ELR (cell line): ENCODE data around the gene PEX10.

Source experiments
- DNase-seq: peaks from one replicate; pipeline ENCODE4 v3.0.0-alpha.2; 2015; ENCODE audit warnings: low read depth

Gene PEX10

DNA sequence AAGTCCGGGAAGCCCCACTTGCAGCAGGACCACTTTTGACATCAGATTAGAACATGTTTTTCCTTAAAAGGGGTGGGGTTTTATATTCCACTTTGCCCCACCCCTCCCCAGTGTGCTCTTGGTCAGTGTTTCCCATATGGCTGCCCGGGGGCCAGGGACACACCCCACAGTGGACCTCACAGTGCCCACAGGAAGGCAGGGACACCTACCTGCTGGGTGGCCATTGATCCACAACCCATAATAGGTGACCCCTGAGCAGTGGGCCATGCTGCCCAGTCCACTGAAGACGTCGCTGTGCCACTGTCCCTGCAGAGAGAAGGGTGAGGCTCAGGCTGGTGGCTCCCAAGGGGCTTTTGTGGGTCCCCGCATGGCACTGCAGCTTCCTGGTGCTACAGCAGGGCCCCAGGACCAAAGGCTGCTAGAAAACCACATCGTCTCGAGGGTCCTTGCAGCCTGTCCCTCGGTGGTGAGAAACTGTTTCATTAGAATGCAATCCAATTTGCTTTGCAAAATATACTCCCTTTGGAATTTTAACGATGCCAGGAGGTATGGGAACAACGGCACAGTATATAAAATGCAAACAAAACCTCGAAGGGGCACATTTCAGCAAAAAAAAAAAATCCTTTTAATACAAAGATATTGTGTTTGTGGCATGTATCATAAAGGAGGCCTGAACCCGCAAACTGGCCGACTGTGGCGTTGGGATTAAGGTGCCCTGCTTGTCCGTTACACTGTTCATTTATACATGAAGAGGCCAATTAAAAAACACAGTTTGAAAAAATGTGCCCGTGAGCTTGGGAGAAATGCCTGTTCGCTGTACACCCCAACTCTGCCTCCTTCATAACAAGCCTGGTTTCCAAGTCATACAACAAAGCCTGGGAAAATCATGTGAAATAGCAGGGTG lies 37.9 kb downstream of the PEX10 start:
- DNase-seq = no peak

DNA sequence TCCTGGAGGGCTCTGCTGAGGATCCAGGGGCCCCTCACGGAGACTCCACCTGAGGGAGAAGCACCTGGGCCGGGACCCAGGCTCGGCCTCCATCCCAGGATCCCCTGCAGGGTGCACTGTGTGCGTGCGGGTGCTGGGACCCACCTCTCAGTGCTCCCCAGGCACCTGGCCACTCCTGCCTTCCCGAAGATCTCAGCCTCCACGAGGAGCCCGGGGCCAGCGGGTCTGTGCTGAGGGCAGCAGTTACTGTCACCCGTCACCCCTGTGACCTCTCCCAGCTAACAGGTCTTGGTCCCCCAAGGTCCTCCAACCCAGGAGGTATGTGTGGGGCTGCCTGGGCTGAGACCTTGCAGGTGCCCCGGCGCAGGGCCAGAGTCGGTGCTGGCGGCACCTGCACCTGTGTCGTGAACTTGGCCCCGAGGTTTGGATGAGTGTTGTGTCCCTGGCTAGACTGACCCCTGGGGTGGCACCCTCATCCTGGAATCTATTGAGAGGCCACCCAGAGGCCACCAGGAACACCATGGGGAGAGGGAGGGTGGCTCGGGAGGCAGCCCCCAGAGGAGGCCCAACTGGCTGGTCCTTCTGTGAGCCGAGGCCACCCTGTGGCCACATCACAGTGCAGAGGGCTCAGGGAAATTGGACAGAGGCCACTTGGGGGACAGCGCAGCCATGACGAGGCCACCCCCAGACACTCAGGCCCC lies 38.7 kb downstream of the PEX10 start:
- no peak for DNase-seq

DNA sequence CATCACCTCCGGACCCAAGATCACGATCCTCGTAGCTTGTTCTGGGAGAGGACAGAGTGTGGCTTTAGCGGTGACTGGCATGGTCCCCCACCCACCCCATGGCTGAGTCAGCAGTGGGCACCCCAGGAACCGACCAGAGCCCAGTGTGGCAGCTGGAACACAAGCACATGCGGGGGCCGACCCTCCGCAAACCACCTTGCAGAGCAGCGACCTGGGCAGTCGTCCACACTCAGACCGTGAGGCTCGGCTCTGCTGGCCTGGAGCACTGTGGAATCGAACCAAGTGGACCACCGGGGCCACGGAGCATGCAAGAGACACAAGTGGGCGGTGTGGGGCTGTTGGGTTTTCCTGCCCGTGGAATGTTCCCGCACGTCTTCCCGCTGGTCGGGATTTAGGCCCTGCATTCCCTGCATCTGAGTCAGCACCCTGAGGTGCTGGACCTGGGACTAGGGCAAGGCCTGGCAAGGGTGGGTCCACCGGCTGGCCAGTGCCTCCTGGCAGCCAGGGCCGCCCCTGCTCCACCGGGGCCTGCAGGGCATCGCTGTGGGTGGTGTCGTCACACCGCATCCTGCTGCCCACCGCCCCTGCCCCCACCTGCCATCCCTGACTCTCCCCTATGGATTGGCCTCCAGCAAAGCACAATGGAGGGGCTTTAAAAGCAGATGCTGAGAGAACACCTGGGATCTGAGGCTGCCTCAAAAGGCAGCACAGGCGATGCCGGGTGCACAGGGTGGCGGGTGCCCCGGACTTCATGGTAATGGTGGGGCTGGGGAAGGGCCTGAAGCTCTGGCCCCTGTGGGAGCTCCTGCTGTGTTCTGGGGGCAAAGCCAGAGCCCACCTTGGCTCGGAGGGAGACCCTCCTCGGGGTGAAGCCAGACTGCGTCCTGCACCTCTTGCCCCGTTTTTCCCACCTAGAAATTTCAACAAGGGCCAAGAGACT lies 39.5 kb downstream of the PEX10 start:
- peak; percentile 49 for DNase-seq

DNA sequence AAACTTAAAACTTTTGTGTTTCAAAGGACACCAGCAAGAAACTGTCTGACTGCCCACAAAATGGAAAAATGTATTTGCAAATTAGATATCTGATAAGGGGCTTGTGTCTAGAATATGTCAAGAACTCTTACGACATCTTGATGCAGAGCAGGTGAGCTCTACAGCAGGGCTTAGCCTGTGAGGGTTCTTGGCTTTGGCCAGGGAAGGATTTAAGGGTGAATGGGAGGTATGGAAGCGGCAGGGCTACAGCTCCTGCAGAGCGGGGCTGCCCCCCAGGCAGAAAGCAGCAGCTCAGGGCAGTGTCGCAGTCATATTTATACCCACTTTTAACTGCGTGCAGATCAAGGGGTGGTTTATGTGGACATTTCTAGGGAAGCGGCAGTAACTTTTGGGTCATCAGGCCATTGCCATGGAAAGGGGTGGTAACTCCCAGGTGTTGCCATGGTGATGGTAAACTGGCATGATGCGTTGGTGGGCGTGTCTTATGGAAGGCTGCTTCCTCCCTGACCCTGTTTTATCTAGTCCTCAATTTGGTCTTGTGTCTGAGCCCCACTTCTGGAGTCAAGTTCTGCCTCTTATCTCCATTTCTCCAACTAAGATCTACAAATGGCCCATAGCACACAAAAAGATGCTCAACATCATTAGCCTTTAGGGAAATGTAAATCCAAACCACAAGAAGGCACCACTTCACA lies 44.2 kb downstream of the PEX10 start:
- no peak for DNase-seq

DNA sequence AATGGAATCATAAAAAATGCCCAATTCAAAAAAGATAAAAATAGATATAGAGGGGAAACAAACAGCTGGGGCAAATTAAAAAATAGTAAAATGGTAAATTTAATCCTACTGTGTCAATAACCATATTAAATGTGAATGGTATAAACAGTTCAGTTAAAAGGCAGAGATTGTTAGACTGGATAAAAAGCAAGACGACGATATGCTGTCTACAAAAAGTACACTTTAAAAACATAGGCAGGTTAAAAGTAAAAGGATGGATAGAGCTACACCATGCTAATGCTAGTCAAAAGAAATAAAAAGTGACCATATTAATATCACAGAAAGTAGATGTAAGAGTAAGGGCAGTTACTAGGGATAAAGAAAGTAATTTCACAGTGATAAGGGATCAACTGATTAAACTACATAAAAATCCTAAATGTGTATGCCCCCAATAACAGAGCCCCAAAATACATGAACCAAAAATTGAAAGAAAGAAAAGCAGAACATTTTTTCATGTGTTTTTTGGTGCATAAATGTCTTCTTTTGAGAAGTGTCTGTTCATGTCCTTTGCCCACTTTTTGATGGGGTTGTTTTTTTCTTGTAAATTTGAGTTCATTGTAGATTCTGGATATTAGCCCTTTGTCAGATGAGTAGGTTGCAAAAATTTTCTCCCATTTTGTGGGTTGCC lies 48.4 kb downstream of the PEX10 start:
- no peak for DNase-seq

DNA sequence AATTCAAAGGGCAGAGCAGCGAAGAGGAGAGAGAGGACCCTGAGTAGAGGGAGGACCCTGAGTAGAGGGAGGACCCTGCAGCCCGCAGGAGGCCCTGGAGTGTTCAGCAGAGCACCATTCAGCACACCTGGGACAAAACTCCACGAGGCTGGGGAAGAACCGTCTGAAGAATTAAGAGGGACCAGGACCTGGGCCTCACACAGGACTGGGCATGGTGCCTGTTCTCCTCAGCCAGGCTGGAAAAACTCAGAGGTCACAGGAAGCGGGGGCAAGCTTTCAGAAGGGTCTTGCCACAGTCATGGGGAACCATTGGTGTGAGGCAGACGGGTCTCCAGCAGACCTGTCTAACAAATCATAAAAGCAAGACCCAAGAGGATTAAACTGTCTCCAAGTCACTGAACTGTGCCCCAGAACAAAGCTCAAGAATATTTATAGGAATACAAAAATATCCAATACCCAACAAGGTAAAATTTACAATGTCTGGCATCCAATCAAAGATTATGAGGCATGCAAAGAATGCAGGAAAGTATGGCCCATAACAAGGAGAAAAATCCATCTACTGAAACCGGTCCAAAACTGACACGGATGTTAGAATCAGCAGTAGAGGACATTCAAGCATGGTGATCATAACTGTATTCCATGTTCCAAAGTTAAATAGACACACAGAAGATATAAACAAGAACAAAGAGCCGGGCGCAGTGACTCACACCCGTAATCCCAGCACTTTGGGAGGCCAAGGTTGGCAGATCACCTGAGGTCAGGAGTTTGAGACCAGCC lies 51.6 kb downstream of the PEX10 start:
- DNase-seq = no peak

DNA sequence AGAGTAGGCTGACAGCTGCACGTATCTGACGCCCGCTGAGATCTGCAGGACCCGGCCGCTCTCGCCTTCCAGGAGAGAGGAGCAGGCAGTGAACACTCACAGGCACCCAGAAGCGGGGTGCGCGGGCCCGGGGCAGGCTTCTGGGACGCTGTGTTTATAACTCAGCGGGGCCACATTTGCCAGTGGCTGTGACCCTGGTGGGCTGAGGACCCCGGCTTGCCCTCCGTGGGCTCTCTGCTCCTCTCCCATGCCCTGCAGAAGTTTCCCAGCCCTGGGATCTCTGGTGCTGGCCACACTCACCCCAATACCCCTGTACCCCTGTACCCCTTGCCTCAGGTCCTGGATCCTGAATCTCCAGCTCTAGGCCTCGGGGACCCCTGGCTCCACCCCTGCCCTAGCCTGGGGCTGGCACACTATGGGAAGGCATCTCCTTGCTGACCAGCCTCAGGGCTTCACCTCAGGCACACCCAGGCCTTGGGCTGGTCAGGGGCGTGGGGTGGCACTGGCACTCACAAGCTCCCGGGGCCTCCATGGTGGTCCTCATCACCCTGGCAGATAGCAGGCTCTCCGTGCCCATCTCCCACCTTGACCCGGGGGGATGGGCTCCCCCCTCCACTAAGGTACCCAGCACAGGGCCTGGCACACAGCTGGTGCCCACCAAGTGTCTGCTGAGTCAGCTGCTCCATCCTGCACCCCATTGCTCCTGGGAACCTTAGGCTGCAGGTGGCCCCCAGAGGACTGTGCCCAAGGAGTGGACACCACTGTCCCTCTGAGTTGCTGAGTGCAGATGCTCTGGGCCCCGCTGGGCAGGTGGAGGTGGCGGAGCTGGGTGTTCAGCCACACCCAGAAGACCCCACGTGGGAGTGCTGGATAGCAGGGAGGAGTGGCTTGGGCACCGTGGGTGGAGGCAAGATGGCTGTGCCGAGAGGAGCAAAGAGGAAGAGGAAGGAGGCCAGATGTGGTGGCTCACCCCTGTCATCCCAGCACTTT lies 53.4 kb downstream of the PEX10 start:
- DNase-seq = no peak

DNA sequence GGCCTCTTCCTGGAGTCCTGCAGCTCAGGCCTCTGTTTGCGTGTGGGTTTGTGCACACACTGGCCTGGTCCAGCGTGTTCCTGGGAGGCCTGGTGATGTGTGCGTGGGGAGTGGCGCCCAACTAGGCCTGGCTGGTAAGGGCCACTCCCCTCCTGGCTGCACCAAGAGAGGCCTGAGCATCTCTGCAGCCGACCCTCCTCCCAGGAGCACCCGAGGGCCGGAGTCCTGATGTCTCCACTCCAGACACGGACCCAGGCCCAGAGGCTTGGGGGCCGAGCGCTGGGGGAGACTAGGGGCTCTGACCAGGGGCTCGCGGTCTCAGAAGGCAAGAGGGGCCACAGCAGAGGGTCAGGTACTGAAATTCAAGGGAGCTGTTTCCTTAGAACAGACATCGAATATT lies 54.3 kb downstream of the PEX10 start:
- no peak for DNase-seq

DNA sequence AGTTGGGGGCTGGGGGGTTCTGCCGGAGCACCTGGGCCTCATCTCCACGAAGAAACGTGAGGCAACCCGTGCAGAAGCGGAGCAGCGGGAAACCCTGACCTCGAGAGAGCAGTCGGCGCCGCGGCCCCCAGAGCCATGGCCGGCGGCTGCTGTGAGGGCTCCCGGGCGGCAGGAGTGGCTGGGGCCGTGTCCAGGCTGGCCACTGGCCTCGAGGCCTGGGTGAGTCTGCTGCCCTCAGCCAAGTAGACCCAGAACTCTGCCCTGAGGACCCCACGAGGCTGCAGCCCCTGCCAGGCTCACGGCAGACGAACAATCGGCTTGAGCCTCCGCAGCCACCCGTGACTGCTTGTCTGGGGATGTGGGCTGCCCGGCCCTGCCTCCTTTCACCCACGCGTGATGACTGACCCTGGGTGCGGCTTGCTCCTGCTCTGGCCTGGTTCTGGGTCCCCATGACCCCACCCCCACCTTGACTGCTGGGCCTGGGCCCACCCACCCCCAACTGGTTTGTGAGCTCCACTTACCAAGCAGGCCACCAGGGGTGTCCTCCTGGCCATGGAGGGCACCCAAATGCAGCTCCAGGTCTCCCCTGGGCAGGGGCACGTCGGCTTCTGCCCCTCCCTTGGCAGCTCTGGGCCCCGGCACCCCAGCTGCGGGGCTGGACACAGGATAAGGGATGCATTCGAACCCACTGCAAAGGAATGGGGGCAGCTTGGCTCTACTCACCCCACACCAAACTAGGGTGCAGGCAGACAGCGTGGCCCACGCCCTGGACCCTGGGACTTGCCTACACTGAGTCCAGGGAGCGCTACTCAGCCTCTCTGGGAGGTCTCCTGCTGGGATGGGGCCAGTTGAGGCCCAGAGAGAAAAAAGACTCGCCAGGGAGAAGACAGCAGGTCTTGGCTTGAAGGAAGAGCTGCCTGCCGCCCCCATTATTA lies 55.2 kb downstream of the PEX10 start:
- no peak for DNase-seq

DNA sequence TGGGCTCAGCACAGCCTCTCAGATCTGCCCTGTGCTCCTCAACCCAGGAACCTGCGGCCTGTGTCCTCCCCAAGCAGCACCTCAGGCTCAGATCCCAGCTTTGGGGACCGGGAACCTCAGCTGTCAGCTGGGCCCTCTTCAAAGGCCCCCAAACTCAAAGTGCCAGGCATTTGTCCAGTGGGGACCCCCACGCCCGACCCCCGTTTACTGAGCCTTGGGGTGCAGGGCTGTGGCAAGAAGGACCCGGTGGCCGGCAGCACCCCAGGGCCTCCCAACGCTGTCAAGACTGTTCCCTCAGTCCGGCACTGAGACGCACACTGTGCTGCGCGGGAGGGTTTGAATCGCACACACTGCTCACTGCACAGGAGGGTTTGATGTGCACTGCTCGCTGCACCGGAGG lies 56.0 kb downstream of the PEX10 start:
- no peak for DNase-seq

DNA sequence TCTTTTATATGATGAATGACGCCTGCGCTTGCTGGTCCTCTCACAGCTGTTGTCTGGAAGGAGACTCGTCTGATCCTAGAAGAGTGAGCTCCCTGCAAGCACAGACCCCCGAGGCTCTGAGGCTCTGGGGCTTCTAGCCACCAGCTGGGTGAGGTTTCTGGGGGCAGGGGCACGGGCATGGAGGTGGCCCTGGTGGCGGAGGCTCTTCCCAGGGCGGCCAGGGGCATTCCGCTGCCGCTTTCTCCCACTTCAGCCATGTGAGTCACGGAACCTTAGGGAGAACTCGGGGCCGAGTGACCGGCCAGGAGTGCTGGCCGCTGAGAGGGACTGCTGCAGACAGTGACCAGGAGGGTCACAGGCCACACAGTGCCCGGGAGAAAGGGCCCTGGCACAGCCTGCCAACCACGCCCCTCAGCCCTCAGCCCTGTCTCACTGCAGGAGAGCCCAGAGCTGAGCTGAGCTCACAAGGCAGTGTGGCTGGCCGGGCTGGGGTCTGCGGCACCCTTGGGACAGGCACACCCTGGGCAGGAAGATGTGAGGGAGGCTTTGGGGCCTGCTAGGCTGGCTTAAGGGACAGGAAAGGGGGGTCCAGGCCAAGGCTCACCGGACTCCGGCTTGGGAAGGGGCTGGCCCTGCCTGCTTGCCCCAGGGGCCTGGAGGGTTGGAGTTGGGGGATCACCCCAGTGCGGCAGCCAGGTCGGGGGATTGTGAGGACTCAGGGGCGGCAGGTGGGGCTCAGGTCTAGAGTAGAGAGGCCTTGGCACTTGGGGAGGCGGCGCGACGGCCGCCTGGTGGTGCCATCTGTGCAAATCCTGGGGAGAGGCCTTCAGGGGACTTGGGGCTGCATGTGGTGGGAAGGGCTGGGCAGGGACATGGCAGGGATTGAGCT lies 56.7 kb downstream of the PEX10 start:
- no peak for DNase-seq

DNA sequence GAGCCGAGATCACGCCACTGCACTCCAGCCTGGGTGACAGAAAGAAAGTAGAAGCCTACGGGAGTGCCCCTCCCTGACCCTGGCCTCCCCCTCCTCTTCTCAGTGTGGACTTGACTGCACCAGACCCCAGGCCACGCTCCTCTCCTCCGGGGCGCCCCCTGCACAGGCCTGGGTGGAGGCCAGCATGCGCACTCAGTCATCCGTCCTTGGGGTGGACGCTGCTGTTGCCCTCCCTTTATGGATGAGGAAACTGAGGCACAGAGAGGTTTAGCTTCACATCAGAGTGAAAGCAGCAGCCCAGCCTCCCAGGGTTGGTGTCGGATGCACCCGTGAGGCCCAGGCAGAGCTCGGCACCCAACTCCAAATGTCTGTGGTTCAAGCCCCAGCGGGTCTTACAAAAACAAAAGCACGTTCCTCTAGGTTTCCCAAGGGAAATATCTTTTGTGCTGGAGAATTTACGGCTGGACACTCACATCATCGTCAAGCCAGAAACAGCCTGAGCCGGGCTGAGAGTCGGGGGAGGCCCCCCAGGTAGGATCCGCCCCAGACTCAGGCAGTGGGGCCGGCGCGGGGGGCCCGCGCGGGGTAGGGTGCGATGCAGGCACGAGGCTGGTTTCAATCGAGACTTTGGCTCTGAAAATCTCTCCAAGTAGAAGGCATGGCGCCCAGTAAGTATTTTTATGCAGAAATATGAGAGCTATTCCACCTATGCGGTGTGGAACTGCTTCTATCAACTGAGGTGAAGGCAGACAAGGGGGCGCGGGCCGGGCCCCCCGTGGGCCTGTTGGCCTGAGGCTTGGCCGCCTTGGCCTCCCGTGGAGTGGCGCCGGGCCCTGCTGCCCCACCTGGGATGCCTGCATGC lies 57.6 kb downstream of the PEX10 start:
- DNase-seq = no peak
